GM23338 (cell line): ENCODE data around the gene TRPM2.

Source experiments
- CREB1 ChIP-seq: fragments of 250-450 bp; sonication (Bioruptor Pico); IDR thresholded peaks from 2 replicates; pipeline ENCODE4 v1.5.0; 2020; ENCODE audit warnings: low read depth, mild to moderate bottlenecking, moderate library complexity
- EZH2 ChIP-seq: fragments of 200-600 bp; sonication (generic); IDR thresholded peaks from one replicate; pipeline ENCODE4 v1.8.0; 2017; ENCODE audit warnings: antibody characterized with exemption, mild to moderate bottlenecking, low read depth; ENCODE audit not compliant: unreplicated experiment
- EZH2phosphoT487 ChIP-seq: fragments of 200-600 bp; sonication (generic); IDR thresholded peaks from one replicate; pipeline ENCODE4 v1.8.1; 2018; ENCODE audit warnings: antibody characterized with exemption; ENCODE audit not compliant: unreplicated experiment
- JUNB ChIP-seq: IDR thresholded peaks from one replicate; pipeline ENCODE4 v1.6.1; 2016; ENCODE audit warnings: antibody characterized with exemption; ENCODE audit not compliant: unreplicated experiment
- POLR2AphosphoS5 ChIP-seq: IDR thresholded peaks from 2 replicates; pipeline ENCODE4 v1.6.1; 2016; ENCODE audit warnings: antibody characterized with exemption, low read depth
- STAT1 ChIP-seq: IDR thresholded peaks from one replicate; pipeline ENCODE4 v1.6.1; 2016; ENCODE audit warnings: antibody characterized with exemption; ENCODE audit not compliant: unreplicated experiment
- ZNF331 ChIP-seq: fragments of 250-450 bp; sonication (Bioruptor Pico); IDR thresholded peaks from 2 replicates; pipeline ENCODE4 v1.5.0; 2020; ENCODE audit warnings: low read depth, mild to moderate bottlenecking, moderate library complexity
- TF ChIP-seq, protein P1 (sequence below), 2 experiments: fragments of 200-600 bp in 1 of 2; sonication (generic) in 1 of 2; conservative IDR thresholded peaks; 2 replicates each; pipeline versions ENCODE4 v1.5.1 to v1.6.1; 2016 to 2017; ENCODE audit warnings: antibody characterized with exemption in 2 of 2, low read depth in 2 of 2, mild to moderate bottlenecking in 2 of 2, moderate library complexity in 1 of 2
- TF ChIP-seq, protein P2 (sequence below): IDR thresholded peaks from one replicate; pipeline ENCODE4 v1.6.1; 2018; ENCODE audit warnings: antibody characterized with exemption; ENCODE audit not compliant: unreplicated experiment
- TF ChIP-seq, protein P3 (sequence below): fragments of 250-450 bp; sonication (Bioruptor Pico); IDR thresholded peaks from 2 replicates; pipeline ENCODE4 v1.5.0; 2020; ENCODE audit warnings: mild to moderate bottlenecking, moderate library complexity
- TF ChIP-seq, protein P4 (sequence below): IDR thresholded peaks from 2 replicates; pipeline ENCODE4 v1.6.1; 2016; ENCODE audit warnings: antibody characterized with exemption

DNA sequence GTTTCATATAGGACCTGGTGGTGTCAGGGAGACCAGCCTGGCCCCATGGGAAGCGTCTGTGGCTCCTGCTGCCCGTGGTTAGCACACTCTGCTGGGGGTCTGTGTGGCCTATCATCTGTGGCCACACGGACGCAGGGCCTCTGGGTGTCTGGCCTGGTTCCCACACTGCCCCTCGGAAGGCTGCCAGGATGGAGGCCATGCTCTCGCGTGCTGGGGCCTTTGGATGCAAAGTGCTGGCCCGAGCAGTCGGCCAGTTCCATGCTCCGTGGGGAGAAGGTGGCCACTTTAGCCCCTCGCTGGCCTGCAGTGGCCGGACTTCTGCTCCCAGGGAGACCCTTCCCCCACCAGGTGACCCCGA lies 81.1 kb downstream of the TRPM2 start:
- TF ChIP-seq, protein P1, sequence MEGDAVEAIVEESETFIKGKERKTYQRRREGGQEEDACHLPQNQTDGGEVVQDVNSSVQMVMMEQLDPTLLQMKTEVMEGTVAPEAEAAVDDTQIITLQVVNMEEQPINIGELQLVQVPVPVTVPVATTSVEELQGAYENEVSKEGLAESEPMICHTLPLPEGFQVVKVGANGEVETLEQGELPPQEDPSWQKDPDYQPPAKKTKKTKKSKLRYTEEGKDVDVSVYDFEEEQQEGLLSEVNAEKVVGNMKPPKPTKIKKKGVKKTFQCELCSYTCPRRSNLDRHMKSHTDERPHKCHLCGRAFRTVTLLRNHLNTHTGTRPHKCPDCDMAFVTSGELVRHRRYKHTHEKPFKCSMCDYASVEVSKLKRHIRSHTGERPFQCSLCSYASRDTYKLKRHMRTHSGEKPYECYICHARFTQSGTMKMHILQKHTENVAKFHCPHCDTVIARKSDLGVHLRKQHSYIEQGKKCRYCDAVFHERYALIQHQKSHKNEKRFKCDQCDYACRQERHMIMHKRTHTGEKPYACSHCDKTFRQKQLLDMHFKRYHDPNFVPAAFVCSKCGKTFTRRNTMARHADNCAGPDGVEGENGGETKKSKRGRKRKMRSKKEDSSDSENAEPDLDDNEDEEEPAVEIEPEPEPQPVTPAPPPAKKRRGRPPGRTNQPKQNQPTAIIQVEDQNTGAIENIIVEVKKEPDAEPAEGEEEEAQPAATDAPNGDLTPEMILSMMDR (conservative IDR thresholded peaks at IDR 0.05; ENCODE audit: low read depth in 2 of 2): no peak
- TF ChIP-seq, protein P2, sequence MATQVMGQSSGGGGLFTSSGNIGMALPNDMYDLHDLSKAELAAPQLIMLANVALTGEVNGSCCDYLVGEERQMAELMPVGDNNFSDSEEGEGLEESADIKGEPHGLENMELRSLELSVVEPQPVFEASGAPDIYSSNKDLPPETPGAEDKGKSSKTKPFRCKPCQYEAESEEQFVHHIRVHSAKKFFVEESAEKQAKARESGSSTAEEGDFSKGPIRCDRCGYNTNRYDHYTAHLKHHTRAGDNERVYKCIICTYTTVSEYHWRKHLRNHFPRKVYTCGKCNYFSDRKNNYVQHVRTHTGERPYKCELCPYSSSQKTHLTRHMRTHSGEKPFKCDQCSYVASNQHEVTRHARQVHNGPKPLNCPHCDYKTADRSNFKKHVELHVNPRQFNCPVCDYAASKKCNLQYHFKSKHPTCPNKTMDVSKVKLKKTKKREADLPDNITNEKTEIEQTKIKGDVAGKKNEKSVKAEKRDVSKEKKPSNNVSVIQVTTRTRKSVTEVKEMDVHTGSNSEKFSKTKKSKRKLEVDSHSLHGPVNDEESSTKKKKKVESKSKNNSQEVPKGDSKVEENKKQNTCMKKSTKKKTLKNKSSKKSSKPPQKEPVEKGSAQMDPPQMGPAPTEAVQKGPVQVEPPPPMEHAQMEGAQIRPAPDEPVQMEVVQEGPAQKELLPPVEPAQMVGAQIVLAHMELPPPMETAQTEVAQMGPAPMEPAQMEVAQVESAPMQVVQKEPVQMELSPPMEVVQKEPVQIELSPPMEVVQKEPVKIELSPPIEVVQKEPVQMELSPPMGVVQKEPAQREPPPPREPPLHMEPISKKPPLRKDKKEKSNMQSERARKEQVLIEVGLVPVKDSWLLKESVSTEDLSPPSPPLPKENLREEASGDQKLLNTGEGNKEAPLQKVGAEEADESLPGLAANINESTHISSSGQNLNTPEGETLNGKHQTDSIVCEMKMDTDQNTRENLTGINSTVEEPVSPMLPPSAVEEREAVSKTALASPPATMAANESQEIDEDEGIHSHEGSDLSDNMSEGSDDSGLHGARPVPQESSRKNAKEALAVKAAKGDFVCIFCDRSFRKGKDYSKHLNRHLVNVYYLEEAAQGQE: no peak
- TF ChIP-seq, protein P3, sequence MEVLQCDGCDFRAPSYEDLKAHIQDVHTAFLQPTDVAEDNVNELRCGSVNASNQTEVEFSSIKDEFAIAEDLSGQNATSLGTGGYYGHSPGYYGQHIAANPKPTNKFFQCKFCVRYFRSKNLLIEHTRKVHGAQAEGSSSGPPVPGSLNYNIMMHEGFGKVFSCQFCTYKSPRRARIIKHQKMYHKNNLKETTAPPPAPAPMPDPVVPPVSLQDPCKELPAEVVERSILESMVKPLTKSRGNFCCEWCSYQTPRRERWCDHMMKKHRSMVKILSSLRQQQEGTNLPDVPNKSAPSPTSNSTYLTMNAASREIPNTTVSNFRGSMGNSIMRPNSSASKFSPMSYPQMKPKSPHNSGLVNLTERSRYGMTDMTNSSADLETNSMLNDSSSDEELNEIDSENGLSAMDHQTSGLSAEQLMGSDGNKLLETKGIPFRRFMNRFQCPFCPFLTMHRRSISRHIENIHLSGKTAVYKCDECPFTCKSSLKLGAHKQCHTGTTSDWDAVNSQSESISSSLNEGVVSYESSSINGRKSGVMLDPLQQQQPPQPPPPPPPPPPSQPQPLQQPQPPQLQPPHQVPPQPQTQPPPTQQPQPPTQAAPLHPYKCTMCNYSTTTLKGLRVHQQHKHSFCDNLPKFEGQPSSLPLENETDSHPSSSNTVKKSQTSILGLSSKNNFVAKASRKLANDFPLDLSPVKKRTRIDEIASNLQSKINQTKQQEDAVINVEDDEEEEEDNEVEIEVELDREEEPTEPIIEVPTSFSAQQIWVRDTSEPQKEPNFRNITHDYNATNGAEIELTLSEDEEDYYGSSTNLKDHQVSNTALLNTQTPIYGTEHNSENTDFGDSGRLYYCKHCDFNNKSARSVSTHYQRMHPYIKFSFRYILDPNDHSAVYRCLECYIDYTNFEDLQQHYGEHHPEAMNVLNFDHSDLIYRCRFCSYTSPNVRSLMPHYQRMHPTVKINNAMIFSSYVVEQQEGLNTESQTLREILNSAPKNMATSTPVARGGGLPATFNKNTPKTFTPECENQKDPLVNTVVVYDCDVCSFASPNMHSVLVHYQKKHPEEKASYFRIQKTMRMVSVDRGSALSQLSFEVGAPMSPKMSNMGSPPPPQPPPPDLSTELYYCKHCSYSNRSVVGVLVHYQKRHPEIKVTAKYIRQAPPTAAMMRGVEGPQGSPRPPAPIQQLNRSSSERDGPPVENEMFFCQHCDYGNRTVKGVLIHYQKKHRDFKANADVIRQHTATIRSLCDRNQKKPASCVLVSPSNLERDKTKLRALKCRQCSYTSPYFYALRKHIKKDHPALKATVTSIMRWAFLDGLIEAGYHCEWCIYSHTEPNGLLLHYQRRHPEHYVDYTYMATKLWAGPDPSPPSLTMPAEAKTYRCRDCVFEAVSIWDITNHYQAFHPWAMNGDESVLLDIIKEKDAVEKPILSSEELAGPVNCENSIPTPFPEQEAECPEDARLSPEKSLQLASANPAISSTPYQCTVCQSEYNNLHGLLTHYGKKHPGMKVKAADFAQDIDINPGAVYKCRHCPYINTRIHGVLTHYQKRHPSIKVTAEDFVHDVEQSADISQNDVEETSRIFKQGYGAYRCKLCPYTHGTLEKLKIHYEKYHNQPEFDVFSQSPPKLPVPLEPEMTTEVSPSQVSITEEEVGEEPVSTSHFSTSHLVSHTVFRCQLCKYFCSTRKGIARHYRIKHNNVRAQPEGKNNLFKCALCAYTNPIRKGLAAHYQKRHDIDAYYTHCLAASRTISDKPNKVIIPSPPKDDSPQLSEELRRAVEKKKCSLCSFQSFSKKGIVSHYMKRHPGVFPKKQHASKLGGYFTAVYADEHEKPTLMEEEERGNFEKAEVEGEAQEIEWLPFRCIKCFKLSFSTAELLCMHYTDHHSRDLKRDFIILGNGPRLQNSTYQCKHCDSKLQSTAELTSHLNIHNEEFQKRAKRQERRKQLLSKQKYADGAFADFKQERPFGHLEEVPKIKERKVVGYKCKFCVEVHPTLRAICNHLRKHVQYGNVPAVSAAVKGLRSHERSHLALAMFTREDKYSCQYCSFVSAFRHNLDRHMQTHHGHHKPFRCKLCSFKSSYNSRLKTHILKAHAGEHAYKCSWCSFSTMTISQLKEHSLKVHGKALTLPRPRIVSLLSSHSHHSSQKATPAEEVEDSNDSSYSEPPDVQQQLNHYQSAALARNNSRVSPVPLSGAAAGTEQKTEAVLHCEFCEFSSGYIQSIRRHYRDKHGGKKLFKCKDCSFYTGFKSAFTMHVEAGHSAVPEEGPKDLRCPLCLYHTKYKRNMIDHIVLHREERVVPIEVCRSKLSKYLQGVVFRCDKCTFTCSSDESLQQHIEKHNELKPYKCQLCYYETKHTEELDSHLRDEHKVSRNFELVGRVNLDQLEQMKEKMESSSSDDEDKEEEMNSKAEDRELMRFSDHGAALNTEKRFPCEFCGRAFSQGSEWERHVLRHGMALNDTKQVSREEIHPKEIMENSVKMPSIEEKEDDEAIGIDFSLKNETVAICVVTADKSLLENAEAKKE: no peak
- TF ChIP-seq EZH2 (no peak), JUNB (no peak), POLR2AphosphoS5 (no peak), EZH2phosphoT487 (no peak), STAT1 (no peak), ZNF331 (no peak), CREB1 (CRISPR knock-in tag) (no peak)
- TF ChIP-seq, protein P4, sequence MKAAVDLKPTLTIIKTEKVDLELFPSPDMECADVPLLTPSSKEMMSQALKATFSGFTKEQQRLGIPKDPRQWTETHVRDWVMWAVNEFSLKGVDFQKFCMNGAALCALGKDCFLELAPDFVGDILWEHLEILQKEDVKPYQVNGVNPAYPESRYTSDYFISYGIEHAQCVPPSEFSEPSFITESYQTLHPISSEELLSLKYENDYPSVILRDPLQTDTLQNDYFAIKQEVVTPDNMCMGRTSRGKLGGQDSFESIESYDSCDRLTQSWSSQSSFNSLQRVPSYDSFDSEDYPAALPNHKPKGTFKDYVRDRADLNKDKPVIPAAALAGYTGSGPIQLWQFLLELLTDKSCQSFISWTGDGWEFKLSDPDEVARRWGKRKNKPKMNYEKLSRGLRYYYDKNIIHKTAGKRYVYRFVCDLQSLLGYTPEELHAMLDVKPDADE: no peak
